Loucy (cell line): ENCODE results near the gene SLC16A10.

ENCODE experiments used
- H2AFZ ChIP-seq: fragments of 200-600 bp; sonication (generic); 2 replicates; pipeline ENCODE4 v1.6.0; 2016; ENCODE audit warnings: antibody characterized with exemption, mild to moderate bottlenecking, low read length, moderate library complexity
- H3F3A ChIP-seq: fragments of 200-600 bp; 2 replicates; pipeline ENCODE4 v1.6.0; 2016; ENCODE audit warnings: antibody characterized with exemption, low read depth, mild to moderate bottlenecking
- H3K27me3 ChIP-seq: fragments of 200-600 bp; sonication (generic); 2 replicates; pipeline ENCODE4 v1.6.1; 2014; ENCODE audit warnings: low read length, mild to moderate bottlenecking; ENCODE audit not compliant: insufficient read depth, poor library complexity, severe bottlenecking
- H3K36me3 ChIP-seq: fragments of 200-600 bp; sonication (generic); 2 replicates; pipeline ENCODE4 v1.6.1; 2016; ENCODE audit warnings: low read length; ENCODE audit not compliant: insufficient read depth
- H3K4me1 ChIP-seq: fragments of 200-600 bp; sonication (generic); 2 replicates; pipeline ENCODE4 v1.5.1; 2014; ENCODE audit warnings: low read length, mild to moderate bottlenecking; ENCODE audit not compliant: insufficient read depth, poor library complexity, severe bottlenecking
- H3K4me2 ChIP-seq: fragments of 200-600 bp; sonication (generic); 2 replicates; pipeline ENCODE4 v1.6.0; 2014; ENCODE audit warnings: antibody characterized with exemption, low read length, low read depth, mild to moderate bottlenecking; ENCODE audit not compliant: poor library complexity, severe bottlenecking
- H3K4me3 ChIP-seq: fragments of 200-600 bp; sonication (generic); 2 replicates; pipeline ENCODE4 v1.5.1; 2014; ENCODE audit warnings: low read length, mild to moderate bottlenecking, mixed read lengths; ENCODE audit not compliant: poor library complexity, severe bottlenecking
- H3K79me2 ChIP-seq: fragments of 200-600 bp; sonication (generic); 2 replicates; pipeline ENCODE4 v1.6.1; 2014; ENCODE audit warnings: low read length; ENCODE audit not compliant: insufficient read depth
- H3K9ac ChIP-seq: fragments of 200-600 bp; sonication (generic); 2 replicates; pipeline ENCODE4 v1.6.0; 2014; ENCODE audit warnings: mild to moderate bottlenecking, low read depth, low read length, moderate library complexity; ENCODE audit not compliant: poor library complexity, severe bottlenecking
- H3K9me2 ChIP-seq: fragments of 200-600 bp; sonication (generic); replicated peaks from 2 replicates; pipeline ENCODE4 v1.6.1; 2016; ENCODE audit warnings: low read depth, low read length, mixed read lengths
- H3K9me3 ChIP-seq: fragments of 200-600 bp; sonication (generic); 2 replicates; pipeline ENCODE4 v1.6.1; 2014; ENCODE audit warnings: mild to moderate bottlenecking, antibody characterized with exemption, low read length, low read depth; ENCODE audit not compliant: insufficient read depth
- H4K20me1 ChIP-seq: fragments of 200-600 bp; sonication (generic); 2 replicates; pipeline ENCODE4 v1.6.0; 2014; ENCODE audit warnings: antibody characterized with exemption, low read length, mild to moderate bottlenecking; ENCODE audit not compliant: insufficient read depth, poor library complexity, severe bottlenecking
- CTCF ChIP-seq: fragments of 200-600 bp; sonication (generic); conservative IDR thresholded peaks from 2 replicates; pipeline ENCODE4 v1.5.1; 2014; ENCODE audit warnings: mild to moderate bottlenecking, antibody characterized with exemption, low read length
- EZH2phosphoT487 ChIP-seq: fragments of 200-600 bp; IDR thresholded peaks from 2 replicates; pipeline ENCODE4 v1.6.1; 2018; ENCODE audit warnings: antibody characterized with exemption, mild to moderate bottlenecking, moderate library complexity, borderline replicate concordance

SLC16A10 gene

DNA sequence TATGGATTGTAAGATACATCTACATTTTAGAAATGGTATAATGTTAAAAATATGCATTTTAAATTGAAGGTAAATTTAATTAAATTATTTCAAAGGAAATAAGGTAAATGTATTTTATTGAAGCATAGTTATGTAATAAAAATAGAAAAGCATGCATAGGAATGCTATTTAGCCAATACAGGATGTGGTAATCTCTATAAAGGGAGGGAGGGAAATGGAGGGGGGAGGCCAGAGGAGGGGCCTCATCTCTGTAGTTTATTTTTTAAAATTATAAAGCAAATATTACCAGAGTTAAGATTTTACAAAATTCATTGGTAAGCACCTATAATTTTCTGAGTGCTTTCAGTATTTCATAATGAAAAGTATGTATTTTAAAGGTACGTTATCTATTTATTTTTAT, 27.2 kb downstream of the SLC16A10 start:
- Histone ChIP-seq H3K79me2 (peaks cover 73% of the 10 kb centered on the region), H3K4me2 (peak overlapping the region; percentile 68), H2AFZ (no peak overlapping the region), H3K36me3 (peaks cover 9% of the 10 kb centered on the region), H3K4me1 (peaks cover 39% of the 10 kb centered on the region), H3K9me2 (no peaks in the 10 kb centered on the region), H3F3A (peaks cover 11% of the 10 kb centered on the region; the same call in 1 of the 2 replicates), H3K27me3 (no peaks in the 10 kb centered on the region), H3K9ac (peak overlapping the region; percentile 40), H4K20me1 (peaks cover 15% of the 10 kb centered on the region), H3K4me3 (peak overlapping the region; percentile 45), H3K9me3 (0 out of 2 replicates have a peak, but pooled peaks cover 5% of the 10 kb centered on the region)
- TF ChIP-seq CTCF (no peak), EZH2phosphoT487 (no peak)

DNA sequence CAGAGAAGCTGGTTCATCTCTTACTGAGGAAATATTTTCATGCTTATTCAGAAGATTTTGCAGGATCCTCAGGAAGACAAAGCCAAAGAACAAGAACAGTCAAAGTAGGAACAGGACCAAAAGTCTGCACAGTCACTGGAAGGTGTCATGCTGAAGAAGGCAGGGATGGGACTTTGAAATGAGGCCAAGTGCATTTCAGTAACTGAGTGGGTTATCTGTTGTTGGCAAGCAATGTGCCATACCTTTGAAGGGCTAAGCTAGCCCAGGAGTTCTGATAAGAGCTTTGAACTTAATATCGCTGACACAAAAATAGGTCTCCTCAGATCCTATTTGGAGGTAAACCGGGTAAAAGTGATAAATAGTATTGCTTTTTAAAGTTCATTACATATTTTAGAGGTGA, 31.5 kb downstream of the SLC16A10 start:
- no peak overlapping the region for H2AFZ ChIP-seq

DNA sequence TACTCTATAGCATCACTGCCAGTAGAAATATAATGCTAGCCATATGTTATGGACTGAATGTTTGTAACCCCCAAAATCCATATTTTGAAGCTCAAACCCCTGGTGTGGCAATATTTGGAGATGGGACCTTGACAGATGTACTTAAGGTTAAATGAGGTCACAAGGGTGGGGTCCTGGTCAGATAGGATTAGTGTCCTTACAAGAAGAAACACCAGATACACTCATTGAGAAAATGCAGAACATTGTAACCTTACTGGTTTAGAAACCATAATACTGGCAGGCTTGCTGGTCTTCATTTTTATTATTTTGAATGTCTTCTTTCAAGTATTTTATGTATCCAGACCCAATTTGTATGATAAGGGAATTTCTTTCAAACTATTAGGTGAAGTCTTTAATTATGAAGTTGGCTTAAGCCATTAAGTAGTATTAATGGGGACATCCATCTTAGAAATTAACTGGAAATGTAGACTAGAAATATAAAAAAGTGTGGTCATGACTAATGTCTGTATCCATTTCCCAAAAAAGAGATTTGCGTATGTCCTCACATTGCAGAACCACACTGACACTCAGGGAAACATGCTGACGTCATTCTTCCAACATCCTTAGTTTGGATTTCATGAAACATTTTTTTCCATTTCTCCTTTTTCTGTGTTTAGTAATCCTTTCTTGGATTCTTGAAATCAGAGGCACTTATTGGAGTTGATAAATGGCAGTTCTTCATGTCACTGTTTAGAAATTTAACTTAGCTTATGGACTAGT, 32.4 kb downstream of the SLC16A10 start:
- no peak overlapping the region for H3K4me2 ChIP-seq
- peaks cover 28% of the 10 kb centered on the region for H3K4me1 ChIP-seq
- no peak overlapping the region for H2AFZ ChIP-seq
- H3K9me3 ChIP-seq, result 0 out of 2 replicates have a peak, but pooled peaks cover 7% of the 10 kb centered on the region
- no peak overlapping the region for H3K4me3 ChIP-seq
- H3K9me2 ChIP-seq, result no peaks in the 10 kb centered on the region
- peaks cover 55% of the 10 kb centered on the region for H3K79me2 ChIP-seq
- no peaks in the 10 kb centered on the region for H3K27me3 ChIP-seq
- 0 out of 2 replicates have a peak, but pooled peaks cover 3% of the 10 kb centered on the region for H3F3A ChIP-seq
- H3K9ac ChIP-seq, result no peak overlapping the region
- H3K36me3 ChIP-seq, result peaks cover 15% of the 10 kb centered on the region
- H4K20me1 ChIP-seq, result peaks cover 3% of the 10 kb centered on the region
- TF ChIP-seq EZH2phosphoT487 (no peak), CTCF (no peak)

More for the DNA sequence above, 31.5 kb downstream of the SLC16A10 start:
- Histone ChIP-seq H4K20me1 (peaks cover 7% of the 10 kb centered on the region), H3K9me3 (0 out of 2 replicates have a peak, but pooled peaks cover 7% of the 10 kb centered on the region), H3K4me1 (peaks cover 38% of the 10 kb centered on the region), H3K9ac (no peak overlapping the region), H3F3A (peaks cover 9% of the 10 kb centered on the region; the same call in 1 of the 2 replicates), H3K4me3 (no peak overlapping the region), H3K79me2 (peaks cover 60% of the 10 kb centered on the region), H3K27me3 (no peaks in the 10 kb centered on the region), H3K36me3 (peaks cover 15% of the 10 kb centered on the region), H3K9me2 (no peaks in the 10 kb centered on the region), H3K4me2 (no peak overlapping the region)
- TF ChIP-seq EZH2phosphoT487, result no peak
- no peak for TF ChIP-seq CTCF
